ENCODE data around the gene TCERG1L. TPM values are rescaled to one million over a fixed set of nuclear protein-coding genes. Genes with fewer than 3 reads are reported as not detected.

The TCERG1L gene
- polyA plus RNA-seq, 1 experiment: not detected

DNA sequence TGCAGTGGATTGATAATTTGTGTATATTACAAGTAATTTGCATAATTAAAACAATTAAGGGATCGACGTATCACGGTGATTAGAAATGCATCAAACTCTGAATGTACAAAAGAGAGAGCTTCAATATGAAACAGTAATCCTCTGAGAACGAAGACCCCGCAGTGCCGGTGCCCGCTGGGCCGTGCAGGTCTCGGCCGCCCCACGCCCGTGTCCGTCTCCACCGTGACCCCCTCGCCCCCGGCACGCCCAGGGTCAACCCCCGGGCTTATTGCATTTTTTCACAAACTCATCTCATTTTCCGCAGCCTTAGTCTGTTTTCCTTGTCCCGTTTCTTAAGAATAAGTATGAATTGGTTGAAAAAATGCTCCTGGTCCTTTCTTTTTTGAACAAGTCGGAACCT lies 218.6 kb downstream of the TCERG1L start:
- DNase-seq (ENCODE audit: low read depth): no peak
- no peaks in the 10 kb centered on the region for H3K27me3 ChIP-seq (ENCODE audit: control insufficient read depth, insufficient read depth, low read length)
- ChIA-PET CTCF (no interaction called here), POLR2A (no interaction called here)
- no peaks in the 10 kb centered on the region for H3K36me3 ChIP-seq (ENCODE audit: control insufficient read depth, insufficient read depth, low read length)
- H3K4me3 ChIP-seq (ENCODE audit: low read depth, low read length): no peak overlapping the region
- TF ChIP-seq, protein P1, sequence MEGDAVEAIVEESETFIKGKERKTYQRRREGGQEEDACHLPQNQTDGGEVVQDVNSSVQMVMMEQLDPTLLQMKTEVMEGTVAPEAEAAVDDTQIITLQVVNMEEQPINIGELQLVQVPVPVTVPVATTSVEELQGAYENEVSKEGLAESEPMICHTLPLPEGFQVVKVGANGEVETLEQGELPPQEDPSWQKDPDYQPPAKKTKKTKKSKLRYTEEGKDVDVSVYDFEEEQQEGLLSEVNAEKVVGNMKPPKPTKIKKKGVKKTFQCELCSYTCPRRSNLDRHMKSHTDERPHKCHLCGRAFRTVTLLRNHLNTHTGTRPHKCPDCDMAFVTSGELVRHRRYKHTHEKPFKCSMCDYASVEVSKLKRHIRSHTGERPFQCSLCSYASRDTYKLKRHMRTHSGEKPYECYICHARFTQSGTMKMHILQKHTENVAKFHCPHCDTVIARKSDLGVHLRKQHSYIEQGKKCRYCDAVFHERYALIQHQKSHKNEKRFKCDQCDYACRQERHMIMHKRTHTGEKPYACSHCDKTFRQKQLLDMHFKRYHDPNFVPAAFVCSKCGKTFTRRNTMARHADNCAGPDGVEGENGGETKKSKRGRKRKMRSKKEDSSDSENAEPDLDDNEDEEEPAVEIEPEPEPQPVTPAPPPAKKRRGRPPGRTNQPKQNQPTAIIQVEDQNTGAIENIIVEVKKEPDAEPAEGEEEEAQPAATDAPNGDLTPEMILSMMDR (IDR thresholded peaks at IDR 0.05; ENCODE audit: insufficient read depth, low read depth, low read length): no peak

DNA sequence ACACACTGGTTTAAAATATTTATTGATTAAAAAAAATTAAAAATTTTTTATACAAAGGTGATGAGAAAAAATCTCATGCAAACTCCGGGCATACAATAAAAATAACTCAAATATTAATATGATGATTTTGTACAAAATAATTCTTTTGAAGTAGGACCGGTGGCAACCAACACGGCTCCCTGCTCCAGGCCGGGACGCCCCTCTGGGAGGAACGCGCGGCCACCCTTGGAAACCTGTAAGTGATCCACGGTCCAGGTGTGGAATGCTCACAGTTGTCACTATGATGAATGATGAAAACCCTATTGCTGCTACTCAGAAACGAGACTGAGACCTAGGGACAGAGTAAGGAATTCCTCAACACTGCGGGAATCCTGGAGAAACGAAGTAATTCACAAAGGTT lies 219.1 kb downstream of the TCERG1L start:
- H3K27me3 ChIP-seq (ENCODE audit: control insufficient read depth, insufficient read depth, low read length): no peaks in the 10 kb centered on the region
- POLR2A ChIA-PET: no interaction called here
- TF ChIP-seq, protein P1 (IDR thresholded peaks at IDR 0.05; ENCODE audit: insufficient read depth, low read depth, low read length): no peak
- no peak for DNase-seq (ENCODE audit: low read depth)
- CTCF ChIA-PET: no interaction called here
- H3K36me3 ChIP-seq (ENCODE audit: control insufficient read depth, insufficient read depth, low read length): no peaks in the 10 kb centered on the region
- H3K4me3 ChIP-seq (ENCODE audit: low read depth, low read length): no peak overlapping the region

DNA sequence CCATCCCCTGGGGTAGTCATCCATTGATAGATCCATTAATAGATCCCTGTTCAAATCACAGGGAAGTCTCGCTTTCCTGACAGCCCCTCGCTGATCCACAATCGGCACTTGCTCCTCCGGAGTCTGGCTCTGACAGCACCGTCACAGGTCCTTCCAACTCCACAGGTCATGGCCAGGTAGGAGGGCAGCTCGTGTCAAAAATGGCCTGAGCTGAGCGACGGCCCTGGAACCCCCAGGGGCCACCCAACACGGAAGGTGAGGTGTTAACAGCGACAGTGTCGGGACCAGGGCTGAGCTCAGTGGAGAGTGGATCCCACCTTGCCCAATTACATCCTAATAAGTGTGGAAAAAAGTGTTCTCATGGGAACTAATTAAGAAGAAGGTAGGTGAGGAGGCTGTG lies 219.8 kb downstream of the TCERG1L start:
- Histone ChIP-seq H3K4me3 (ENCODE audit: low read depth, low read length) (no peak overlapping the region), H3K27me3 (ENCODE audit: control insufficient read depth, insufficient read depth, low read length) (no peaks in the 10 kb centered on the region), H3K36me3 (ENCODE audit: control insufficient read depth, insufficient read depth, low read length) (no peaks in the 10 kb centered on the region)
- POLR2A ChIA-PET: no interaction called here
- DNase-seq (ENCODE audit: low read depth): no peak
- TF ChIP-seq, protein P1 (IDR thresholded peaks at IDR 0.05; ENCODE audit: insufficient read depth, low read depth, low read length): no peak
- CTCF ChIA-PET: no interaction called here

DNA sequence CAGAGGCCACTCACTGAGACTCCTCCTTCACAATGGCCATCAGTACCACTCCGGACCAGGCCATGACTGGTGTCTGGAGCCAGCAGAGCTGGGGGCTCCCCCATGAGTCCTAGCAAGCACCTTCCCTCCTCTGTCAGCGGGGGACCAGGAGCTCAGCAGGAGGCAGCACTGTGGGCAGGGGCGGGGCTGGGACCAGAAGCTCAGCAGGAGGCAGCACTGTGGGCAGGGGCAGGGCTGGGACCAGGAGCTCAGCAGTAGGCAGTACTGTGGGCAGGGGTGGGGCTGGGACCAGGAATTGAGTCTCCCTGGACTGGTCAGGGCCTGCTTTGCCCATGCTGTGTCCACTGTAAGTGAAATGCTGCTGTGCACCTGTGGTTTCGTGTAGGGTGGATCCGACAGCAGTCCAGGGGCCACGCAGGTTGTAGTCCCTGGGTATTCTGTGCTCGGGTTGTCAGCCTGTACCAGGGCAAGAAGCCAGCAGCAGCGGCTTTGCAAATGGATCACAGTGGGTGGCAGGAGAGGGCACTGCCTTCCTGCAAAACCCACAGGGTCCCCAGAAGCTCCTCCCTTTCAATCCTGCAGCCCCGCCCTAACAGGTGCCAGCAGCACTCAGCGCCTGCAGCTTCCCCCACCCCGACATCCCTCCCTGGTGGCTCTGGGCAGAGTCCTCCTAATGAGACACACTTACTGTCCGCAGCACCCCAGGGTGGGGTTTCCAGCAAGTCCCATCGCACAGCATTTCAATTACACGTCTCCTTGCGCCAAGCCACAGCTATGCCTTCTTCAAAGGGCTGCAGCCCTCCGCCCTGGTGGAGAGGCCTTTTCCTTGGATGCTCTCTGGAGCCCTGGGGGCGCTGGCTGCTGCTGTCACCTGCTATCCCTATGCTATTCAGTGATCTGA lies 220.5 kb downstream of the TCERG1L start:
- TF ChIP-seq, protein P1 (IDR thresholded peaks at IDR 0.05; ENCODE audit: insufficient read depth, low read depth, low read length): no peak
- no peaks in the 10 kb centered on the region for H3K27me3 ChIP-seq (ENCODE audit: control insufficient read depth, insufficient read depth, low read length)
- no peak for DNase-seq (ENCODE audit: low read depth)
- no peaks in the 10 kb centered on the region for H3K36me3 ChIP-seq (ENCODE audit: control insufficient read depth, insufficient read depth, low read length)
- H3K4me3 ChIP-seq (ENCODE audit: low read depth, low read length): no peak overlapping the region
- ChIA-PET POLR2A (no interaction called here), CTCF (no interaction called here)

DNA sequence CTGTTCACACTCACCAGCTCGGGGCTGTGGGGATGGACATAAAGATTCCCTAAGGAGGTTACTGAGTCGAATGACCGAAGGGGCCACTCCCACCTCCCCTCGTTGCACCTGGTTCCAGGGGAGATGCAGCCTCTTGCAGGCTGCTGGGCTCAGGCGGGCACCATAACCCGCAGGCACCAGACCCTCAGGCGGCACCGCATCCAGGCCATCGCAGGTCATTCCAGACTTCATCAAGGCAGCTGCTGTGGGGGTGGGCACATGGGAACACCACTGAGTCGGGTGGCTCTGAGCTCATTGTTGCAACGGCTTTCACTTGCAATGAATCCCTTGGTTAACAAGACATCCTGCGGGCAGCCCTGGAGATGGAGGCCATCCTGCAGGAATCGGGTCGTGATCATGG lies 221.7 kb downstream of the TCERG1L start:
- TF ChIP-seq, protein P1 (IDR thresholded peaks at IDR 0.05; ENCODE audit: insufficient read depth, low read depth, low read length): no peak
- Histone ChIP-seq H3K36me3 (ENCODE audit: control insufficient read depth, insufficient read depth, low read length) (no peaks in the 10 kb centered on the region), H3K4me3 (ENCODE audit: low read depth, low read length) (no peak overlapping the region), H3K27me3 (ENCODE audit: control insufficient read depth, insufficient read depth, low read length) (no peaks in the 10 kb centered on the region)
- DNase-seq (ENCODE audit: low read depth): no peak
- CTCF ChIA-PET: no interaction called here
- POLR2A ChIA-PET: no interaction called here

Measured in BJ (cell line).